Measurements from ENCODE around the gene ADAMTS16.

ADAMTS16 gene

DNA sequence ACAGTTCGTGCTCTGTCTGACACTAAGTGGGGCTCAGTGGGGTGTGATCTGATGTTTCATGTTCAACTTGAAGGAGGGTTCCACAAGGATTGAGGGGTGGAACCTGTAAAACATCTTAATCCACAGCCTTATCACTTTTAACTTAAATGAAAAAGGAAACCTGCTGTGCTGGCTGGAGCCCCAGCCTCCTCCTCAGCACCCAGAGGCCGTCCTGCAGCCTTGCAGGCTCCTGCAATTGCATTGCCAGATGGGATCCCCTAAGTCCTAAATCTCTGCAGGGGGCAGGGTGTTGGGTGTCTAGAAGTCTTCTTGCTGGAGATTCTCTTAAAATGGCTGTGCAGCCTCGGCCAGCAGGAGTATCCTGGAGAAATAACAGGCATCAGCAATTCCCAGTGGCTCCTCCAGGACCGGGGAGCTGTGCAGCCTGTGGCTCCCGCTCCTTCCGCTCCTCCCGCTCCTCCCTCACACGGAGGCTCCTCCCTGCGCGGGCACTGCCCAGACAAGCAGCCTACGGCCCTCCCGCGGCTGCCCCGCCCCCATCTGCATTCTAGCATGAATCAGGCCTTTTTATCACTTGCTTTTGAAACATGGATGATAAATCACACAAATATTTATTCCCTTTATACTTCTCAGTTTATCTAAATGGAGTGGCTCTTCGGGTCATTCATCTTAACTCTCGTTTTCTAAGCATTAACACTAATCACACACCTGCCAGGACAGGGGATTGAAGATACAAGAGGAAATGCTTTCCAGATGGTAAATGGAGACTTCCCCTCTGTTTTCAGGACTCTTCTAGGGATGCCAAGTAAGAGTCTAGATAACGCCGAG is 131.0 kb downstream of the ADAMTS16 start:
- no peak overlapping the region for H2AFZ ChIP-seq (ENCODE audit: low read depth, low read length)

DNA sequence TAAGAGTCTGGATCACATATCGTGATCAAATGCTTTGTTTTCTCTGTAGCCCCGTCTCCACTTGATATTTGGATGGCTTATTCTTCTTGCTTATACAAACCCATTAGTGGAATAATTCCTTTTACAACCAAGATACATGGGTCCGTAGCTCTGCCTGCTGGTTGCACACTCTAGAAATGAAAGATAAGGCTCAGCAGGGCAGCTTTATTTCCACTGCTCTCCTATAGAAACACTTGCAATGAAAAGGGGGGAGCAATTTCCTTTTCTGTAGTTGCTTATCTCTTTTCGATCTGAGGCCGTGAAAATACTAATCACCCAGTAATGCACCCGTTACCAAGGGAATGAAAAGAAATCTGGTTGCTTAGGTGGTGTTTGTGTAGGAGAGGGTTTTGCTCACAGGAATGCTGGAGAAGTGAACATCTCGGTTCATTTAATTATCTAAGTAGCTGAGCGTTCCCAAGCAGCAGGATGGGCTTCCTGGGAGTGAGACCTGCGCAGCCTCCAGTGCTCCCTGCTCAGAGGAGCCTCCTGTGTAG is 131.7 kb downstream of the ADAMTS16 start:
- H3K4me3 ChIP-seq (ENCODE audit: insufficient read depth in 1 of 2, low read depth in 1 of 2, low read length in 2 of 2), result peak overlapping the region in 1 of 2 experiments; percentile 70
- no peak overlapping the region for H2BK5ac ChIP-seq (ENCODE audit: low read depth, low read length, poor library complexity, severe bottlenecking)
- no peak overlapping the region for H2BK15ac ChIP-seq (ENCODE audit: low read depth, poor library complexity, severe bottlenecking)
- H3K9ac ChIP-seq (ENCODE audit: low read length), result peak overlapping the region; percentile 66
- H2AK5ac ChIP-seq (ENCODE audit: low read length, severe bottlenecking), result no peak overlapping the region
- no peaks in the 10 kb centered on the region for H3K9me3 ChIP-seq (ENCODE audit: control insufficient read depth, low read length)
- H3K14ac ChIP-seq (ENCODE audit: low read length in 2 of 2), result no peak overlapping the region
- H3K4me1 ChIP-seq (ENCODE audit: control insufficient read depth, insufficient read depth, low read depth, low read length), result peaks cover 6% of the 10 kb centered on the region
- peak overlapping the region; percentile 44 for H3K27ac ChIP-seq (ENCODE audit: low read length, poor library complexity, severe bottlenecking)
- H4K8ac ChIP-seq (ENCODE audit: low read length), result no peak overlapping the region
- H3K27me3 ChIP-seq (ENCODE audit: control insufficient read depth in 1 of 2, insufficient read depth in 1 of 2, low read length in 2 of 2), result no peaks in the 10 kb centered on the region
- no peak overlapping the region for H2BK120ac ChIP-seq (ENCODE audit: low read depth, low read length)
- H2AFZ ChIP-seq (ENCODE audit: low read depth, low read length), result no peak overlapping the region
- H3K36me3 ChIP-seq (ENCODE audit: control insufficient read depth in 1 of 2, insufficient read depth in 2 of 2, low read depth in 1 of 2, low read length in 2 of 2), result peaks cover 0 to 2% of the 10 kb centered on the region in 2 experiments
- peak; percentile 26 for DNase-seq
- H3K79me1 ChIP-seq (replicated peaks; ENCODE audit: low read length, poor library complexity, severe bottlenecking), result no peaks in the 10 kb centered on the region
- no peak overlapping the region for H3K23ac ChIP-seq (ENCODE audit: low read length in 2 of 2)
- no peak overlapping the region for H3K18ac ChIP-seq (ENCODE audit: low read depth in 1 of 2, low read length in 2 of 2)
- H3K4ac ChIP-seq (ENCODE audit: low read depth in 1 of 2, low read length in 2 of 2), result no peak overlapping the region
- WGBS, result 44% methylated on average over 9 of the region's 9 CpGs
- H3K4me2 ChIP-seq (ENCODE audit: low read length, poor library complexity, severe bottlenecking), result peak overlapping the region; percentile 18
- H4K91ac ChIP-seq (ENCODE audit: low read length), result no peak overlapping the region
- H2BK12ac ChIP-seq (ENCODE audit: low read length in 2 of 2), result no peak overlapping the region

More for the DNA sequence above, 131.0 kb downstream of the ADAMTS16 start:
- Histone ChIP-seq H3K9me3 (ENCODE audit: control insufficient read depth, low read length) (no peaks in the 10 kb centered on the region), H3K36me3 (ENCODE audit: control insufficient read depth in 1 of 2, insufficient read depth in 2 of 2, low read depth in 1 of 2, low read length in 2 of 2) (peaks cover 0 to 2% of the 10 kb centered on the region in 2 experiments), H2BK12ac (ENCODE audit: low read length in 2 of 2) (no peak overlapping the region), H3K4me1 (ENCODE audit: control insufficient read depth, insufficient read depth, low read depth, low read length) (peaks cover 6% of the 10 kb centered on the region), H3K23ac (ENCODE audit: low read length in 2 of 2) (no peak overlapping the region), H3K14ac (ENCODE audit: low read length in 2 of 2) (no peak overlapping the region), H3K27me3 (ENCODE audit: control insufficient read depth in 1 of 2, insufficient read depth in 1 of 2, low read length in 2 of 2) (no peaks in the 10 kb centered on the region), H2BK5ac (ENCODE audit: low read depth, low read length, poor library complexity, severe bottlenecking) (no peak overlapping the region), H3K4ac (ENCODE audit: low read depth in 1 of 2, low read length in 2 of 2) (no peak overlapping the region), H3K18ac (ENCODE audit: low read depth in 1 of 2, low read length in 2 of 2) (no peak overlapping the region), H4K91ac (ENCODE audit: low read length) (no peak overlapping the region), H2BK120ac (ENCODE audit: low read depth, low read length) (no peak overlapping the region), H2BK15ac (ENCODE audit: low read depth, poor library complexity, severe bottlenecking) (no peak overlapping the region), H4K8ac (ENCODE audit: low read length) (no peak overlapping the region), H2AK5ac (ENCODE audit: low read length, severe bottlenecking) (no peak overlapping the region), H3K79me1 (replicated peaks; ENCODE audit: low read length, poor library complexity, severe bottlenecking) (no peaks in the 10 kb centered on the region), H3K9ac (ENCODE audit: low read length) (peak overlapping the region; percentile 66), H3K4me2 (ENCODE audit: low read length, poor library complexity, severe bottlenecking) (peak overlapping the region; percentile 40), H3K27ac (ENCODE audit: low read length, poor library complexity, severe bottlenecking) (peak overlapping the region; percentile 44), H3K4me3 (ENCODE audit: insufficient read depth in 1 of 2, low read depth in 1 of 2, low read length in 2 of 2) (peak overlapping the region in 1 of 2 experiments; percentile 70)
- peak; percentile 75 for DNase-seq
- 15% methylated on average over 17 of the region's 18 CpGs for WGBS

DNA sequence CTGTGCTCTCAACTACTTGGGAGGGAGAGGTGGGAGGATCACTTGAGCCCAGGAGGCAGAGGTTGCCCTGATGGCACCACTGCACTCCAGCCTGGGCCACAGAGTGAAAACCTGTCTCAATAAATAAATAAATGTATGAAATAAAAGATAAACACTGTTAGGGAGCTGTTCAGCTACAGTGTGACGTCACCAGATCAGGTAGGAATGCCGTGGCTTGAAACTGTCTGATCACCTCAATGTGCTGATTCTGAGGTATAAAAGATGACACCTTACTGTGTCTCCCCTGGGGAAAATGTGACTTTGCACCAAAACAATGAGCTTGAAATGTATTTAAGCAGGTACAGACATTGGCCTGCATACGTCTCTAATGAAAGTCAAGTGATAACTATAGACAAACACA is 133.3 kb downstream of the ADAMTS16 start:
- Histone ChIP-seq H2BK120ac (ENCODE audit: low read depth, low read length) (no peak overlapping the region), H2BK12ac (ENCODE audit: low read length in 2 of 2) (no peak overlapping the region), H2BK5ac (ENCODE audit: low read depth, low read length, poor library complexity, severe bottlenecking) (no peak overlapping the region), H3K79me1 (replicated peaks; ENCODE audit: low read length, poor library complexity, severe bottlenecking) (no peaks in the 10 kb centered on the region), H2AK5ac (ENCODE audit: low read length, severe bottlenecking) (no peak overlapping the region), H3K9me3 (ENCODE audit: control insufficient read depth, low read length) (no peaks in the 10 kb centered on the region), H3K14ac (ENCODE audit: low read length in 2 of 2) (no peak overlapping the region), H3K4me2 (ENCODE audit: low read length, poor library complexity, severe bottlenecking) (no peak overlapping the region), H4K8ac (ENCODE audit: low read length) (no peak overlapping the region), H3K27ac (ENCODE audit: low read length, poor library complexity, severe bottlenecking) (no peak overlapping the region), H3K27me3 (ENCODE audit: control insufficient read depth in 1 of 2, insufficient read depth in 1 of 2, low read length in 2 of 2) (no peaks in the 10 kb centered on the region), H3K36me3 (ENCODE audit: control insufficient read depth in 1 of 2, insufficient read depth in 2 of 2, low read depth in 1 of 2, low read length in 2 of 2) (peaks cover 0 to 2% of the 10 kb centered on the region in 2 experiments), H3K4me1 (ENCODE audit: control insufficient read depth, insufficient read depth, low read depth, low read length) (peaks cover 6% of the 10 kb centered on the region), H4K91ac (ENCODE audit: low read length) (no peak overlapping the region), H2BK15ac (ENCODE audit: low read depth, poor library complexity, severe bottlenecking) (no peak overlapping the region), H3K23ac (ENCODE audit: low read length in 2 of 2) (no peak overlapping the region), H3K9ac (ENCODE audit: low read length) (no peak overlapping the region), H2AFZ (ENCODE audit: low read depth, low read length) (no peak overlapping the region), H3K4ac (ENCODE audit: low read depth in 1 of 2, low read length in 2 of 2) (no peak overlapping the region), H3K18ac (ENCODE audit: low read depth in 1 of 2, low read length in 2 of 2) (no peak overlapping the region), H3K4me3 (ENCODE audit: insufficient read depth in 1 of 2, low read depth in 1 of 2, low read length in 2 of 2) (no peak overlapping the region)
- DNase-seq, result no peak
- WGBS, result 92% methylated on average over 3 of the region's 3 CpGs

DNA sequence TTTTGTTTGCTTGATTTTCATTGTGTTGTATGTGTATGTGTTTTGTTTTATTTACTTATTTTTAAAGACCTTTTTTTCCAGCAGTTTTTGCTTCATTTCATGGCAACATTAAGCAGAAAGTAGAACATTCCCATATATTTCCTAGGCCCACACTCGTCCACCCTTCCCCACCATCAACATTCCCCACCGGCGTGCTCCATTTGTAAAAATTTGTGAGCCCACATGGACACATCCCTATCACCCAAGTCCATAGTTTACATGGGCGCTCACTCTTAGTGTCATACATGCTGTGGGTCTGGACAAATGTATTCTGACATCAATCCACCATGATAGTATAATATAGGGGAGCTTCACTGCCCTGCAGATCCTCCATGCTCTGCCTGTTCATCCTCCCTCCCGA is 133.8 kb downstream of the ADAMTS16 start:
- Histone ChIP-seq H3K36me3 (ENCODE audit: control insufficient read depth in 1 of 2, insufficient read depth in 2 of 2, low read depth in 1 of 2, low read length in 2 of 2) (no peaks in the 10 kb centered on the region), H3K4me3 (ENCODE audit: insufficient read depth in 1 of 2, low read depth in 1 of 2, low read length in 2 of 2) (no peak overlapping the region), H3K79me1 (replicated peaks; ENCODE audit: low read length, poor library complexity, severe bottlenecking) (no peaks in the 10 kb centered on the region), H3K9ac (ENCODE audit: low read length) (no peak overlapping the region), H2AK5ac (ENCODE audit: low read length, severe bottlenecking) (no peak overlapping the region), H2BK5ac (ENCODE audit: low read depth, low read length, poor library complexity, severe bottlenecking) (no peak overlapping the region), H3K23ac (ENCODE audit: low read length in 2 of 2) (no peak overlapping the region), H3K27ac (ENCODE audit: low read length, poor library complexity, severe bottlenecking) (no peak overlapping the region), H3K27me3 (ENCODE audit: control insufficient read depth in 1 of 2, insufficient read depth in 1 of 2, low read length in 2 of 2) (no peaks in the 10 kb centered on the region), H3K9me3 (ENCODE audit: control insufficient read depth, low read length) (no peaks in the 10 kb centered on the region), H3K4me2 (ENCODE audit: low read length, poor library complexity, severe bottlenecking) (no peak overlapping the region), H3K4ac (ENCODE audit: low read depth in 1 of 2, low read length in 2 of 2) (no peak overlapping the region), H2BK15ac (ENCODE audit: low read depth, poor library complexity, severe bottlenecking) (no peak overlapping the region), H2AFZ (ENCODE audit: low read depth, low read length) (no peak overlapping the region), H2BK120ac (ENCODE audit: low read depth, low read length) (no peak overlapping the region), H3K4me1 (ENCODE audit: control insufficient read depth, insufficient read depth, low read depth, low read length) (peaks cover 8% of the 10 kb centered on the region), H3K14ac (ENCODE audit: low read length in 2 of 2) (no peak overlapping the region), H3K18ac (ENCODE audit: low read depth in 1 of 2, low read length in 2 of 2) (no peak overlapping the region), H4K8ac (ENCODE audit: low read length) (no peak overlapping the region), H4K91ac (ENCODE audit: low read length) (no peak overlapping the region), H2BK12ac (ENCODE audit: low read length in 2 of 2) (no peak overlapping the region)
- 87% methylated on average over 5 of the region's 5 CpGs for WGBS
- no peak for DNase-seq

Measured in mesenchymal stem cell (in vitro differentiated cells and primary cell).